Measurements from ENCODE around the gene PTPRK.

Gene PTPRK

GRCh38 chr6:128446497-128446896 lies 73.9 kb downstream of the PTPRK start:
- no peak overlapping the region for H3K14ac ChIP-seq (ENCODE audit: low read length)
- no peaks in the 10 kb centered on the region for H3K4me1 ChIP-seq (ENCODE audit: control insufficient read depth in 2 of 2, insufficient read depth in 1 of 2, low read depth in 1 of 2, low read length in 2 of 2)
- H2AK5ac ChIP-seq (ENCODE audit: low read depth, low read length) = no peak overlapping the region
- no peaks in the 10 kb centered on the region for H3K36me3 ChIP-seq (replicated peaks in 1 of 2; ENCODE audit: control insufficient read depth in 2 of 2, insufficient read depth in 2 of 2, low read length in 2 of 2)
- no peak overlapping the region for H4K91ac ChIP-seq (ENCODE audit: low read depth, low read length, poor library complexity)
- H3K27me3 ChIP-seq (ENCODE audit: control insufficient read depth in 3 of 3, insufficient read depth in 3 of 3, low read depth in 1 of 3, low read length in 3 of 3) = no peaks in the 10 kb centered on the region
- no peak overlapping the region for H3K4ac ChIP-seq (ENCODE audit: low read length)
- no peaks in the 10 kb centered on the region for H3K79me1 ChIP-seq (ENCODE audit: low read depth, low read length)
- H2BK12ac ChIP-seq (ENCODE audit: low read length) = no peak overlapping the region
- no peak overlapping the region for H2AFZ ChIP-seq (ENCODE audit: low read length)
- H3K23ac ChIP-seq (ENCODE audit: low read depth, low read length, poor library complexity) = no peak overlapping the region
- H2BK120ac ChIP-seq (ENCODE audit: low read depth, low read length) = no peak overlapping the region
- no peak overlapping the region for H2BK15ac ChIP-seq (ENCODE audit: low read length)
- no peak overlapping the region for H3K27ac ChIP-seq (replicated peaks; ENCODE audit: low read length)
- no peak overlapping the region for H3K4me2 ChIP-seq (ENCODE audit: insufficient read depth, low read length, poor library complexity, severe bottlenecking)
- DNase-seq (ENCODE audit: low spot score) = no peak
- no peak overlapping the region for H3K9ac ChIP-seq (ENCODE audit: low read depth, low read length, poor library complexity)
- H3K4me3 ChIP-seq (ENCODE audit: low read length in 2 of 2) = no peak overlapping the region
- no peak overlapping the region for H3K18ac ChIP-seq (ENCODE audit: low read length)
- H4K8ac ChIP-seq (ENCODE audit: low read depth, low read length) = no peak overlapping the region
- no peak overlapping the region for H2BK5ac ChIP-seq (ENCODE audit: low read length)
- no CpG with 5 or more reads among the region's 3 CpGs for WGBS, 2 donors (ENCODE audit: extremely low coverage in 2 of 2, insufficient read length in 2 of 2, insufficient replicate concordance in 1 of 2)
- H3K9me3 ChIP-seq (replicated peaks in 1 of 2; ENCODE audit: control insufficient read depth in 2 of 2, insufficient read depth in 1 of 2, low read depth in 1 of 2, low read length in 2 of 2) = no peaks in the 10 kb centered on the region

GRCh38 chr6:128443553-128443952 lies 76.8 kb downstream of the PTPRK start:
- no peaks in the 10 kb centered on the region for H3K4me1 ChIP-seq (ENCODE audit: control insufficient read depth in 2 of 2, insufficient read depth in 1 of 2, low read depth in 1 of 2, low read length in 2 of 2)
- H4K91ac ChIP-seq (ENCODE audit: low read depth, low read length, poor library complexity) = no peak overlapping the region
- no peak overlapping the region for H4K8ac ChIP-seq (ENCODE audit: low read depth, low read length)
- no peak overlapping the region for H2AFZ ChIP-seq (ENCODE audit: low read length)
- H2BK5ac ChIP-seq (ENCODE audit: low read length) = no peak overlapping the region
- no peak overlapping the region for H2BK120ac ChIP-seq (ENCODE audit: low read depth, low read length)
- H3K4me3 ChIP-seq (ENCODE audit: low read length in 2 of 2) = no peak overlapping the region
- no peak overlapping the region for H3K27ac ChIP-seq (replicated peaks; ENCODE audit: low read length)
- H3K4ac ChIP-seq (ENCODE audit: low read length) = no peak overlapping the region
- no CpG with 5 or more reads among the region's 3 CpGs for WGBS, 2 donors (ENCODE audit: extremely low coverage in 2 of 2, insufficient read length in 2 of 2, insufficient replicate concordance in 1 of 2)
- H3K79me1 ChIP-seq (ENCODE audit: low read depth, low read length) = no peaks in the 10 kb centered on the region
- H3K23ac ChIP-seq (ENCODE audit: low read depth, low read length, poor library complexity) = no peak overlapping the region
- H2AK5ac ChIP-seq (ENCODE audit: low read depth, low read length) = no peak overlapping the region
- H2BK15ac ChIP-seq (ENCODE audit: low read length) = no peak overlapping the region
- H3K18ac ChIP-seq (ENCODE audit: low read length) = no peak overlapping the region
- H3K4me2 ChIP-seq (ENCODE audit: insufficient read depth, low read length, poor library complexity, severe bottlenecking) = no peak overlapping the region
- H3K27me3 ChIP-seq (ENCODE audit: control insufficient read depth in 3 of 3, insufficient read depth in 3 of 3, low read depth in 1 of 3, low read length in 3 of 3) = no peaks in the 10 kb centered on the region
- no peak overlapping the region for H2BK12ac ChIP-seq (ENCODE audit: low read length)
- no peak for DNase-seq (ENCODE audit: low spot score)
- H3K9ac ChIP-seq (ENCODE audit: low read depth, low read length, poor library complexity) = no peak overlapping the region
- no peaks in the 10 kb centered on the region for H3K9me3 ChIP-seq (replicated peaks in 1 of 2; ENCODE audit: control insufficient read depth in 2 of 2, insufficient read depth in 1 of 2, low read depth in 1 of 2, low read length in 2 of 2)
- H3K36me3 ChIP-seq (replicated peaks in 1 of 2; ENCODE audit: control insufficient read depth in 2 of 2, insufficient read depth in 2 of 2, low read length in 2 of 2) = no peaks in the 10 kb centered on the region
- H3K14ac ChIP-seq (ENCODE audit: low read length) = no peak overlapping the region

GRCh38 chr6:128439627-128440026 lies 80.8 kb downstream of the PTPRK start:
- Histone ChIP-seq H3K18ac (ENCODE audit: low read length) (no peak overlapping the region), H3K4ac (ENCODE audit: low read length) (no peak overlapping the region)

GRCh38 chr6:128438393-128438792 lies 82.0 kb downstream of the PTPRK start:
- Histone ChIP-seq H3K23ac (ENCODE audit: low read depth, low read length, poor library complexity) (no peak overlapping the region), H2AFZ (ENCODE audit: low read length) (no peak overlapping the region), H3K9me3 (replicated peaks in 1 of 2; ENCODE audit: control insufficient read depth in 2 of 2, insufficient read depth in 1 of 2, low read depth in 1 of 2, low read length in 2 of 2) (no peaks in the 10 kb centered on the region), H3K18ac (ENCODE audit: low read length) (no peak overlapping the region), H3K14ac (ENCODE audit: low read length) (no peak overlapping the region), H2AK5ac (ENCODE audit: low read depth, low read length) (no peak overlapping the region), H2BK15ac (ENCODE audit: low read length) (no peak overlapping the region), H3K4ac (ENCODE audit: low read length) (no peak overlapping the region), H3K27ac (replicated peaks; ENCODE audit: low read length) (no peak overlapping the region), H3K27me3 (ENCODE audit: control insufficient read depth in 3 of 3, insufficient read depth in 3 of 3, low read depth in 1 of 3, low read length in 3 of 3) (no peaks in the 10 kb centered on the region), H3K4me2 (ENCODE audit: insufficient read depth, low read length, poor library complexity, severe bottlenecking) (no peak overlapping the region), H4K91ac (ENCODE audit: low read depth, low read length, poor library complexity) (no peak overlapping the region), H2BK5ac (ENCODE audit: low read length) (no peak overlapping the region), H4K8ac (ENCODE audit: low read depth, low read length) (no peak overlapping the region), H3K4me1 (ENCODE audit: control insufficient read depth in 2 of 2, insufficient read depth in 1 of 2, low read depth in 1 of 2, low read length in 2 of 2) (peaks cover 0 to 2% of the 10 kb centered on the region in 2 donors), H2BK120ac (ENCODE audit: low read depth, low read length) (no peak overlapping the region), H2BK12ac (ENCODE audit: low read length) (no peak overlapping the region), H3K9ac (ENCODE audit: low read depth, low read length, poor library complexity) (no peak overlapping the region), H3K4me3 (ENCODE audit: low read length in 2 of 2) (no peak overlapping the region), H3K36me3 (replicated peaks in 1 of 2; ENCODE audit: control insufficient read depth in 2 of 2, insufficient read depth in 2 of 2, low read length in 2 of 2) (no peaks in the 10 kb centered on the region), H3K79me1 (ENCODE audit: low read depth, low read length) (no peaks in the 10 kb centered on the region)
- DNase-seq (ENCODE audit: low spot score) = no peak

More at GRCh38 chr6:128439627-128440026, 80.8 kb downstream of the PTPRK start:
- no peaks in the 10 kb centered on the region for H3K79me1 ChIP-seq (ENCODE audit: low read depth, low read length)
- no peak overlapping the region for H2BK12ac ChIP-seq (ENCODE audit: low read length)
- no peak overlapping the region for H3K4me2 ChIP-seq (ENCODE audit: insufficient read depth, low read length, poor library complexity, severe bottlenecking)
- no peak overlapping the region for H4K8ac ChIP-seq (ENCODE audit: low read depth, low read length)
- no peaks in the 10 kb centered on the region for H3K9me3 ChIP-seq (replicated peaks in 1 of 2; ENCODE audit: control insufficient read depth in 2 of 2, insufficient read depth in 1 of 2, low read depth in 1 of 2, low read length in 2 of 2)
- H3K4me1 ChIP-seq (ENCODE audit: control insufficient read depth in 2 of 2, insufficient read depth in 1 of 2, low read depth in 1 of 2, low read length in 2 of 2) = peaks cover 0 to 2% of the 10 kb centered on the region in 2 donors
- no peak overlapping the region for H3K4me3 ChIP-seq (ENCODE audit: low read length in 2 of 2)
- H3K14ac ChIP-seq (ENCODE audit: low read length) = no peak overlapping the region
- no peak overlapping the region for H2AK5ac ChIP-seq (ENCODE audit: low read depth, low read length)
- H2BK120ac ChIP-seq (ENCODE audit: low read depth, low read length) = no peak overlapping the region
- H3K36me3 ChIP-seq (replicated peaks in 1 of 2; ENCODE audit: control insufficient read depth in 2 of 2, insufficient read depth in 2 of 2, low read length in 2 of 2) = no peaks in the 10 kb centered on the region
- H2BK5ac ChIP-seq (ENCODE audit: low read length) = no peak overlapping the region
- no peak overlapping the region for H4K91ac ChIP-seq (ENCODE audit: low read depth, low read length, poor library complexity)
- H2AFZ ChIP-seq (ENCODE audit: low read length) = no peak overlapping the region
- H3K9ac ChIP-seq (ENCODE audit: low read depth, low read length, poor library complexity) = no peak overlapping the region
- H3K27me3 ChIP-seq (ENCODE audit: control insufficient read depth in 3 of 3, insufficient read depth in 3 of 3, low read depth in 1 of 3, low read length in 3 of 3) = no peaks in the 10 kb centered on the region
- no peak for DNase-seq (ENCODE audit: low spot score)
- H3K23ac ChIP-seq (ENCODE audit: low read depth, low read length, poor library complexity) = no peak overlapping the region
- no peak overlapping the region for H2BK15ac ChIP-seq (ENCODE audit: low read length)
- no peak overlapping the region for H3K27ac ChIP-seq (replicated peaks; ENCODE audit: low read length)
